Endothelial cell of umbilical vein (primary cell): ENCODE results near the gene UMPS. TPM values are rescaled to one million over a fixed set of nuclear protein-coding genes. Genes with fewer than 3 reads are reported as not detected.

Experiments used
- BruUV-seq: library from RNA; stranded (reverse); fragments of 400-500 nt; replicated peaks from 2 replicates; lab custom pipeline; 2021; lab: Mats Ljungman, UMichigan
- CTCF ChIA-PET: fragments of 300-600, 350-600 bp; sonication (Branson Sonifier 250); formaldehyde crosslinking; loops from one replicate; lab custom pipeline; 2021; ENCODE audit warnings: antibody characterized with exemption, inconsistent platforms; lab: Charles Lee
- POLR2A ChIA-PET: fragments of 300-600, 350-600 bp; sonication (Branson Sonifier 250); formaldehyde crosslinking; loops from one replicate; lab custom pipeline; 2021; ENCODE audit warnings: antibody characterized with exemption, inconsistent platforms; lab: Charles Lee
- DNase-seq: peaks from one replicate; pipeline ENCODE4 v3.0.0-alpha.2; 2011; ENCODE audit warnings: low read depth, low spot score
- FAIRE-seq: peaks from 2 replicates; lab custom pipeline; 2011; peaks lifted over from hg19 to GRCh38; lab: Jason Lieb, UNC
- H2AFZ ChIP-seq: 2 replicates; pipeline ENCODE4 v1.6.0; 2012; ENCODE audit warnings: low read depth, low read length, control low read depth, inconsistent platforms
- H3K27ac ChIP-seq: 2 replicates; pipeline ENCODE4 v1.5.1; 2011; ENCODE audit warnings: low read depth, mild to moderate bottlenecking, control low read depth, low read length, moderate library complexity; ENCODE audit not compliant: insufficient read depth
- H3K27me3 ChIP-seq, 2 experiments: 2 replicates each; pipeline versions ENCODE4 v1.6.0 to v1.6.1; 2011; ENCODE audit warnings: low read length in 2 of 2, mixed read lengths in 1 of 2; ENCODE audit not compliant: control insufficient read depth in 2 of 2, insufficient read depth in 2 of 2
- H3K36me3 ChIP-seq, 2 experiments: 2 replicates in 1 of 2; 3 replicates in 1 of 2; pipeline ENCODE4 v1.5.1; 2011; ENCODE audit warnings: low read length in 2 of 2, mild to moderate bottlenecking in 1 of 2, moderate library complexity in 1 of 2; ENCODE audit not compliant: control insufficient read depth in 2 of 2, insufficient read depth in 2 of 2; ENCODE audit errors: extremely low read depth in 1 of 2
- H3K4me1 ChIP-seq: 3 replicates; pipeline ENCODE4 v1.5.1; 2011; ENCODE audit warnings: mild to moderate bottlenecking, low read length; ENCODE audit not compliant: control insufficient read depth, insufficient read depth; ENCODE audit errors: extremely low read depth
- H3K4me2 ChIP-seq: 2 replicates; pipeline ENCODE4 v1.6.1; 2011; ENCODE audit warnings: low read length, control low read depth, mixed read lengths; ENCODE audit not compliant: insufficient read depth
- H3K4me3 ChIP-seq, 3 experiments: fragments of 200-600 bp in 1 of 3; sonication (generic), shearing (Covaris generic) in 1 of 3; replicated peaks in 1 of 3; 2 replicates each; pipeline ENCODE4 v1.5.1; 2011 to 2016; ENCODE audit warnings: control low read depth in 3 of 3, low read length in 3 of 3, mild to moderate bottlenecking in 2 of 3, inconsistent platforms in 1 of 3, low read depth in 1 of 3, moderate library complexity in 1 of 3; ENCODE audit not compliant: insufficient read depth in 1 of 3
- H3K79me2 ChIP-seq: 2 replicates; pipeline ENCODE4 v1.6.0; 2012; ENCODE audit warnings: low read length, inconsistent platforms; ENCODE audit not compliant: control insufficient read depth, insufficient read depth
- H3K9ac ChIP-seq: replicated peaks from 2 replicates; pipeline ENCODE3; 2011; ENCODE audit warnings: low read length, control low read depth; ENCODE audit not compliant: insufficient read depth; ENCODE audit errors: extremely low read depth
- H3K9me1 ChIP-seq: replicated peaks from 3 replicates; pipeline ENCODE4 v1.6.0; 2011; ENCODE audit warnings: mild to moderate bottlenecking, low read length; ENCODE audit not compliant: control insufficient read depth, insufficient read depth; ENCODE audit errors: extremely low read depth
- H3K9me3 ChIP-seq: replicated peaks from 2 replicates; pipeline ENCODE4 v1.5.1; 2012; ENCODE audit warnings: low read length, inconsistent platforms; ENCODE audit not compliant: control insufficient read depth, insufficient read depth
- H4K20me1 ChIP-seq: replicated peaks from 2 replicates; pipeline ENCODE3; 2011; ENCODE audit warnings: mild to moderate bottlenecking, low read length; ENCODE audit not compliant: control insufficient read depth, insufficient read depth; ENCODE audit errors: extremely low read depth
- CTCF ChIP-seq, 2 donors: IDR thresholded peaks; 1 replicate in 1 of 2; 2 replicates in 1 of 2; pipeline ENCODE4 v1.5.1; 2011; ENCODE audit warnings: low read length in 2 of 2, mild to moderate bottlenecking in 2 of 2, moderate library complexity in 2 of 2, control low read depth in 1 of 2, inconsistent platforms in 1 of 2, low read depth in 1 of 2; ENCODE audit not compliant: insufficient read depth in 1 of 2; ENCODE audit errors: extremely low read depth in 1 of 2
- EZH2 ChIP-seq: IDR thresholded peaks from 2 replicates; pipeline ENCODE4 v1.6.1; 2012; ENCODE audit warnings: borderline replicate concordance, low read depth, mild to moderate bottlenecking, moderate library complexity, low read length, inconsistent platforms; ENCODE audit not compliant: severe bottlenecking
- FOS ChIP-seq: IDR thresholded peaks from 2 replicates; pipeline ENCODE4 v1.6.1; 2011; ENCODE audit warnings: mild to moderate bottlenecking, low read length, moderate library complexity, borderline replicate concordance; ENCODE audit not compliant: insufficient read depth
- GATA2 ChIP-seq: IDR thresholded peaks from 2 replicates; pipeline ENCODE4 v1.7.0; 2011; ENCODE audit warnings: low read depth, mild to moderate bottlenecking, moderate library complexity, mixed read lengths, low read length; ENCODE audit not compliant: insufficient read length, insufficient read depth
- JUN ChIP-seq: IDR thresholded peaks from 2 replicates; pipeline ENCODE4 v1.6.1; 2011; ENCODE audit warnings: borderline replicate concordance, low read depth; ENCODE audit not compliant: insufficient read length, insufficient read depth
- MAX ChIP-seq: IDR thresholded peaks from 2 replicates; pipeline ENCODE4 v1.6.1; 2011; ENCODE audit not compliant: insufficient read depth, insufficient read length
- MYC ChIP-seq: IDR thresholded peaks from one replicate; pipeline ENCODE4 v1.6.1; 2011; ENCODE audit warnings: mild to moderate bottlenecking, low read depth, low read length
- POLR2A ChIP-seq: IDR thresholded peaks from 2 replicates; pipeline ENCODE4 v1.6.1; 2012; ENCODE audit warnings: low read depth, mild to moderate bottlenecking, control low read depth, low read length
- POLR2AphosphoS5 ChIP-seq: IDR thresholded peaks from 2 replicates; pipeline ENCODE4 v1.6.1; 2012; ENCODE audit warnings: low read depth, mild to moderate bottlenecking, control low read depth, low read length, moderate library complexity; ENCODE audit not compliant: insufficient read depth
- dilution Hi-C: fragments of 300-500 bp; cut with MboI; formaldehyde crosslinking; loops from one replicate; pipeline ENCODE4 v1.15.0; 2019; ENCODE audit warnings: low sequenced_read_pairs; ENCODE audit not compliant: extremely low pct_ligation_motif_present
- intact Hi-C: fragments of 100-400 bp; cut with micrococcal nuclease; formaldehyde crosslinking; loops from one replicate; pipeline ENCODE4 v1.10.0; 2022
- polyA plus RNA-seq, 4 experiments: library from polyadenylated mRNA; depleted of rRNA in 3 of 4; stranded (reverse) in 3 of 4; unstranded in 1 of 4; fragments of >200 nt; gene quantifications; 2 replicates each; pipeline versions ENCODE4 v1.2.1 to v1.2.3, GENCODE V29; 2011 to 2012; ENCODE audit warnings: missing spikeins in 1 of 4
- total RNA-seq: library from RNA; stranded (reverse); gene quantifications from 2 replicates; pipeline ENCODE4 v1.2.3, GENCODE V29; 2021

UMPS gene
- total and polyA plus RNA-seq, 2 donors (not counting 3 experiments of a cell fraction or from before 2014, with no cell fraction given), result 38.6 to 50.2 TPM

- H3K9me3 ChIP-seq, result no peaks in the 10 kb centered on the region
- no peak overlapping the region for H3K4me3 ChIP-seq
- dilution Hi-C loops (no loop called here), intact Hi-C loops (loop anchor here (10.0 kb wide), 1 partner anchor 278 kb away; the partner anchor contains the start of gene HEG1)
- POLR2A ChIA-PET, result no interaction called here
- no peaks in the 10 kb centered on the region for H4K20me1 ChIP-seq
- no peak overlapping the region for H2AFZ ChIP-seq
- H3K9ac ChIP-seq, result no peak overlapping the region
- H3K36me3 ChIP-seq, result no peaks in the 10 kb centered on the region
- H3K4me2 ChIP-seq, result no peak overlapping the region
- TF ChIP-seq FOS, result no peak
- TF ChIP-seq JUN, result no peak
- no peak for TF ChIP-seq POLR2AphosphoS5
- no peak for TF ChIP-seq EZH2
- TF ChIP-seq MAX, result no peak
- no peak for TF ChIP-seq MYC
- TF ChIP-seq POLR2A, result no peak
- TF ChIP-seq GATA2, result no peak
- no peak for TF ChIP-seq CTCF (IDR thresholded peaks at IDR 0.05; ENCODE audit: extremely low read depth in 1 of 2, insufficient read depth in 1 of 2, low read depth in 1 of 2, low read length in 2 of 2)
- H3K79me2 ChIP-seq, result no peaks in the 10 kb centered on the region
- CTCF ChIA-PET, result interaction anchor here (1.0 to 2.2 kb wide), 2 partner anchors 10 to 69 kb away, joined by 3 to 22 read pairs; no protein-coding TSS in a partner anchor
- H3K27me3 ChIP-seq, result no peaks in the 10 kb centered on the region
- BruUV-seq, result no TSS peak
- H3K27ac ChIP-seq, result no peak overlapping the region
- DNase-seq (no peak), FAIRE-seq (no peak)
- no peaks in the 10 kb centered on the region for H3K9me1 ChIP-seq
- H3K4me1 ChIP-seq, result peaks cover 53% of the 10 kb centered on the region
Observed at GRCh38 chr3:124776856-124777255, 46.6 kb downstream of the UMPS start.
